GM19193 (cell line): ENCODE results near the gene SDK2.

Experiments
- POLR2A ChIP-seq: IDR thresholded peaks from 4 replicates; pipeline ENCODE4 v1.6.1; 2011; ENCODE audit not compliant: insufficient read depth, insufficient read length; ENCODE audit errors: extremely low read depth

SDK2 gene

DNA sequence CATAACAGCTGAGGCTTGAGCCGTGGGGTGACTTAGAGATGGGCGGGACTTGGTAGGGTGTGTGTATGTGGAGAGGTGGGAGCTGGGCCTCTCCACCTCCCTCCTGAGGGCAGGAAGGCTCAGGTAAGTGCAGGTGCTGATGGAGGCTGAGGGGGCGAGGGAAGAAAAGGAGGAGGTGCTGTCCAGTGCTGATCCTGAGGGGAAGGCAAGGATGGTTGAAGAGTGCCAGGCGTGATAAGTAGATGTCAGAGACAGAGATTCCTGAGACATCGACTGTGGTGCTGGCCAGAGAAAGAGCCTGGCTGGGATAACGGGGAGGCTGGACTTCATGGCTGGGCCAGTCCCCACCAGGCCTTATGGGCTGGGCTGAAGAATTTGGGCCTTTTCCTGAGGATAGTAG, 159.1 kb downstream of the SDK2 start:
- no peak for TF ChIP-seq POLR2A

DNA sequence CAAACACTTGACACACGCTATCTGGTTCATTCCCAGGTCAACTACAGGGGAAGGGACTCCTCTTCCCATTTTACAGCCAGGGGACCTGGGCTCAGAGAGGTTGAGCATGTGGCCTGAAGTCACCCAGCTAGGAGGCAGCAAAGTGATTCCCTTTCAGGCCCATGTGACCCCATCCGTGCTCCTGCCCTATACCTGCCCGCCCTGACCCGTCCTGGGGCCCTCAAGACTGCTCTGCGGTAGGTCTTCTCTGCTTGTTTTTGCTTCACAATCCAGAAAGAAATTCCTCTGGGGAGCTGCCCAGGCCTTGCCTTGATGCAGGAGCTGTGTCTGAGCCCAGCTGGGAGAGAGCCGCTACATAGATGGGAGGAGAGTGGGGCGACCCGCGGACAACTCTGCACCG, 161.4 kb downstream of the SDK2 start:
- TF ChIP-seq POLR2A: no peak

GRCh38 chr17:73482251-73482716, 162.0 kb downstream of the SDK2 start:
- TF ChIP-seq POLR2A: no peak

DNA sequence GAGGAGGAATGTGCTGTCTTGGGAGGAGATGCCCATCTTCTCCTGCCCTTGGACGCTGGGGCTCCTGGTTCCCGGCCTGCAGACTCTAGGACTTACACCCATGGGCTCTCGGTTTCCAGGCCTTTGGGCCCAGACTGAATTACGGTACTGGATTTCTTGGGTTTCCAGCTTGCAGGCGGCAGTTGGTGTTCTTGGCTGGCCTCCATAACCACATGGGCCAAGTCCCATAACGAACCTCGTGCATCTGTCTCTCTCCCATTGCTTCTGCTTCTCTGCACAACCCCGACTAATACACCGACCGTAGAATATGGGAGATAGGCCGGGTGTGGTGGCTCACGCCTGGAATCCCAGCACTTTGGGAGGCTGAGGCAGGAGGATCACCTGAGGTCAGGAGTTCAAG, 162.6 kb downstream of the SDK2 start:
- no peak for TF ChIP-seq POLR2A

DNA sequence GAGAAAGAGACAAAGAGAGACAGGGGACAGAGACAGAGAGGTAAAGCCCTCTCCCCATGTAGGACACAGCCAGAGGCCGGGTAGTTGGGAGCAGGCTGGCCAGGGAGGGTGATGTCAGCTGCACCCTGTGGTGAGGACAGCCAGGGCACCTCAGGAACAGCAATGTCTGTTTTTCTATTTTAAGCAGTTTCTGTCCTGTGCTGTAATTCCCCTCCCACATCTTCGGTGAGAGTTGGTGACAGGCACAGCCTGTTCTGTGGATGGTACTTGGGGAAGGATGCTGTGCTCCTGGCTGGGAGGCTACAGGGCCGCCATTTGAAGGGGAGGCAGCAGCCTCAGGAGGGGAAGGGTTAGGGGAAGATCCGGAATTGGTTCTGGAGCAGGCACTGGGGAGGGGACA, 163.5 kb downstream of the SDK2 start:
- TF ChIP-seq POLR2A: no peak

GRCh38 chr17:73478768-73479424, 165.3 kb downstream of the SDK2 start:
- TF ChIP-seq POLR2A: no peak

GRCh38 chr17:73478334-73478733, 165.9 kb downstream of the SDK2 start:
- TF ChIP-seq POLR2A: no peak

DNA sequence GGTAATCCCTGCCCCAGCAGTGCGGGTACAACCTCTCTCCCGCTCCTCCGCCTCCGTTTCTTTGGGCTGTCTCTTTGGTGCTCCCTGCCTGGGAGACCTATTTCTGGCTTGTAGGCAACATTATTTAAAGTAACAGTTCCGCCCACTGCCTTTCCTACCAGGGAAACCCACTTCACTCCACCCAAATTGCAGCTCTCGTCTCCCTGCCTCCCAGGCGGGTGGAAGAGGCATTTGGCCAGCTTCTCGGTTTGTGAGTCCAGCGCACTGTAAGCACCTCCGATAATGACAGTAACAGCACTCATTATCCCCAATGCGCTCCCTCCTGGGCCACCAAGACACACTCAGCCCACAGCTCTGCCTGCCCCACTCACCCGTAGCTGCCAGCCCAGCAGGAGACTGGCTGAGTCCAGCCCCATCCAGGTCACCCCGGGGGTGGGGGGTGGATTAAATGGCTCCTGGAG, 167.3 kb downstream of the SDK2 start:
- no peak for TF ChIP-seq POLR2A

- TF ChIP-seq POLR2A: no peak
Measured at GRCh38 chr17:73474370-73474988, 169.8 kb downstream of the SDK2 start.

DNA sequence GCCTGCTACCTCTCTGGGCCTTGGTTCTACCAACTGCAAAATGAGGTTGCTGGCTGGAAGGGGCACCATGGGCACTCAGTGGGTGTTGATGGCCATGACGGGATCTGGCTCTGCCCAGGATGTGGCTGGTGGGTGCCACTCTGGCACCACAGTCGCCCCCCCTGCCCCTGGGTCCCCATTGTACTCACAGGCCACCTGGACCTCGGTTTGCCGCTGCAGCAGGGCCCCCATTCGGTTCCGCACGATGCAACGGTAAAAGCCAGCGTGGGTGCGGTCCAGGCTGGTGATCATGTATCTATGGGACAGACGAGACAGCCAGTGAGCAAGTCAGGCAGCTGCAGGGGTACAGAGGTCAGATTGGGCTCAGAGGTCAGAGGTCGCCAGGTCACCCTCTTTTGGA, 172.3 kb downstream of the SDK2 start:
- TF ChIP-seq POLR2A: no peak

- no peak for TF ChIP-seq POLR2A
Measured at GRCh38 chr17:73470316-73470826, 173.9 kb downstream of the SDK2 start.

- TF ChIP-seq POLR2A: no peak
Measured at GRCh38 chr17:73469311-73469710, 174.9 kb downstream of the SDK2 start.

DNA sequence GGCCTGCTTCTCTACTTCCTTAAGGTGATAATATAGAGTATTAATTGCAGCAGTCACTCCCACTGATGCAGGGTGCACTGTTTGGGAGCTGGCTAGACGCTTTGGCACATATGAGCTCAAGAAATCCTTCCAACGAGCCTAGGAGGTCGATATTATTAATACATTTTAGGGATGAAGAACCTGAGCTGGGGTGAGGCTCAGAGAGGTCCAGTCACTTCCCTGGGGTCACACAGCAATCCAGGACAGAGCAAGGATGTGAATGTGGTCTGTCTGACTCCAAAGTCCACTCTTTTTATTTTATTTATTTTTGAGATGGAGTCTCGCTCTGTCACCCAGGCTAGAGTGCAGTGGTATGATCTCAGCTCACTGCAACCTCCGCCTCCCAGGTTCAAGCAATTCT, 176.0 kb downstream of the SDK2 start:
- no peak for TF ChIP-seq POLR2A

GRCh38 chr17:73467651-73468050, 176.6 kb downstream of the SDK2 start:
- TF ChIP-seq POLR2A: no peak

GRCh38 chr17:73466704-73467433, 177.4 kb downstream of the SDK2 start:
- TF ChIP-seq POLR2A: no peak

GRCh38 chr17:73465953-73466230, 178.4 kb downstream of the SDK2 start:
- TF ChIP-seq POLR2A: no peak

- TF ChIP-seq POLR2A: no peak
Measured at GRCh38 chr17:73465130-73465952, 178.9 kb downstream of the SDK2 start.
